Measurements from ENCODE around the gene SFTPA1.
"Not testable (repeated sequence)": the region's sequence is repeated elsewhere in the genome, so short reads cannot be mapped to it uniquely, and the experiment has no call there.

The SFTPA1 gene

DNA sequence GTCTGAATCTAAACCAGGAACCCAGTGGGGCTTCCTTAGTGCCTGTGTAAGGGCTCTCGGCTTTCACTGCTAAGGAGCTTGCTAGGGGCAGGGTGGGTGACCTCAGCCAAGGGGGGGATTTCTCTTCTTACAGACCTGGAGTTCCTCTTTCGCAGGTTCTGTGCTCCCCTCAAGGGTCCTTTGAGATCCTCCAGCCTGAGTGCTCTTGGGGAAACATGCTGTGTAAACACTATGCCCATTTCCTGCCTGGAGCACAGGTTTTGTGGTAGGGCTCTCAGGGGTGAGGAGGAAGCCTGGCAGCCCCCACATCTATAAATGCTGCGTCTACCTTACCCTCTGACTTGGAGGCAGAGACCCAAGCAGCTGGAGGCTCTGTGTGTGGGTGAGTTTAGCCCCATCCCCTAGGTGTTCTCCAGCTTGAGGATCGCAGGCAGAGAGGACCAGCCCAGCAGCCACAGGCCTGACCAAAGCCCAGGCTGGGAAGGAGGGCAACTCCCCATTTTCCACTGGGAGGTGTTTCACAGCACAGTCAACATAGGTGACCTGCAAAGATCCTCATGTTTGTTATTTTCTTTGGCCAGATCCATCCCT is at the start of gene SFTPA1:
SFTPA1 (plus strand) TSS at position 339 of the 591 bp plus-strand sequence. CDS start 887 bp downstream, outside the sequence.
- no peak for DNase-seq

DNA sequence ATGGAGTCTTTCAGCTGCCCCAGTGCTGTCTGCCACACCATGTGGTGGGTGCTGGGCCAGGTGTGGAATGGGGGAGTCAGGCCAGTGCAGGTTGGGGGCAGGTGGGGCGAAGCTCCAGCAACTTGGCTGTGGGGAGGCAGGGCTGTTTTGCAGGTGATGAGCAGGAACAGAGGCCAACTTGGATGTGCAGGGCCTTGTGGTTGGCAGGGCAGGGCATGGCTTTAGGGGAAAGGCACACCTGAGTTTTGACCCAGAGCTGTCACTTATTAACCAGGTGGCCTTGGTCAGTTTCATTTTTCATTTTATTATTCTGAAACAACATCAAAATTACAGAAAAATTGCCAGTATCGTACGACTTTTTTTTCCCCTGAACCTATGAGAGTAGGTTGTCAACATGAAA is 49.5 kb upstream of the SFTPA1 start:
- DNase-seq = no peak

DNA sequence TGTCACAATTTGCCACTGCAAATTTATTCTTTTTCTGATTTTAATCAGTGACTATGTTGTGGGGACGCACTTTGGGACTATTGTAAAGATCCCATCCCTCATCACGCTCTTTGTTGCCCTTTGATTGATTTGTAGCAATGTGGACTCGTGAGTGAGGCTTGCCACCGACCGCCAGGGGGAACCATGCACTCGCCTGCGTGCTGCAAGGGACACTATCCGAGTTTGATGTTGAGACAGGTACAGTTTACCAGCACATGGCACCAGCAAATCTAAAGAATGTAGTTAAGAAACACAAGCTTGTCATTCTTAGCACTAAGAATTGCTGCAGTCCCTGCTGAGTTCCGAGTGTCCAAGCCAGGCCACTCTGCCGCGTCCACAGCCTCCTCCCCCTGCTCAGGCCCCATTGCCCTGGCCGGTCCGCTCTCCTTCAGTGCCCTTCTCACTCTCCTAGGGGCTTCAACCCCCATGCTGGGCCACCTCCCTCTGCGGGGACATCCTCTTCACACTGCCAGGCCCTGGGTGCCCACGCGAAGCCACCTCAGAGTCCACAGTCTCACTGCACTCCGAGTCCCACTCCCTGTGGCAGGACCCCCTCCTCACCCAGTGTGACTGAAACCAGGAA is 48.5 kb upstream of the SFTPA1 start:
- DNase-seq = peak; percentile 51

- DNase-seq = no peak
These were observed 47.3 kb upstream of the SFTPA1 start for GRCh38 chr10:79563426-79563825.

GRCh38 chr10:79570624-79571023 is 40.1 kb upstream of the SFTPA1 start:
- DNase-seq = not testable (repeated sequence)

DNA sequence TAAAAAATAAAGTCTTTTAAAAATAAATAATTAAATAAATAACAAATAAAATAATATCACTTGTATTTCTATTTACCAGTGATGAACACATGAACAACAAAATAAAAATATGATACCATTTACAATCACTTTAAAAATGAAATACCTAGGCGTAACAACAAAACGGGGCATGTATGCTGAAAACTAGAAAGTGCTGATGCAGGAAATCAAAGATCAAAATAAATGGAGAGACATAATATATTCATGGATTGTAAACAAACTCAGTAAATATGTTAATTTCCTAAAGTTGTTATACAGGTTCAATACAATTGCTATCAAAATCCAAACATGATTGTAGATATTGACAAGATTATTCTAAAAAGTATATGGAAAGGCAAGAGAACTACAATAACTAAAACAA is 31.4 kb upstream of the SFTPA1 start:
- DNase-seq = no peak

DNA sequence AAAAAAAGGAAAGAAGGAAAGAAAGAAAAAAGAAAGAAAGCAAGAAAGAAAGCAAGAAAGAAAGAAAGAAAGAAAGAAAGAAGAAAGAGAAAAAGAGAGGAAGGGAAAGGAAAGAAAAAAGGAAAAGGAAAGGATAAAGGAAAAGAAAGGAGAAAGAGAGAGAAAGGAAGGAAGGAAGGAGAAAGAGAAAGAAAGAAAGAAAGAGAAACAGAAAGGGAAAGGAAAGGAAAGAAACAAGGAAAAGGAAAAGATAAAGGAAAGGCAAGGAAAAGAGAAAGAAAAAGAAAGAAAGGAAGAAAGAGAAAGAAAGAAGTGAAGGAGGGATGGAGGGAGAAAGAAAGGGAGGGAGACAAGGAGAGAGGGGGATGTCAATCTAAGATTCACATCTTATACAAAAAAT is 29.7 kb upstream of the SFTPA1 start:
- DNase-seq = no peak

GRCh38 chr10:79582096-79582495 is 28.6 kb upstream of the SFTPA1 start:
- DNase-seq = no peak

- not testable (repeated sequence) for DNase-seq
These were observed 27.8 kb upstream of the SFTPA1 start for GRCh38 chr10:79582954-79583353.

- no peak for DNase-seq
These were observed 27.2 kb upstream of the SFTPA1 start for GRCh38 chr10:79583488-79584024.

DNA sequence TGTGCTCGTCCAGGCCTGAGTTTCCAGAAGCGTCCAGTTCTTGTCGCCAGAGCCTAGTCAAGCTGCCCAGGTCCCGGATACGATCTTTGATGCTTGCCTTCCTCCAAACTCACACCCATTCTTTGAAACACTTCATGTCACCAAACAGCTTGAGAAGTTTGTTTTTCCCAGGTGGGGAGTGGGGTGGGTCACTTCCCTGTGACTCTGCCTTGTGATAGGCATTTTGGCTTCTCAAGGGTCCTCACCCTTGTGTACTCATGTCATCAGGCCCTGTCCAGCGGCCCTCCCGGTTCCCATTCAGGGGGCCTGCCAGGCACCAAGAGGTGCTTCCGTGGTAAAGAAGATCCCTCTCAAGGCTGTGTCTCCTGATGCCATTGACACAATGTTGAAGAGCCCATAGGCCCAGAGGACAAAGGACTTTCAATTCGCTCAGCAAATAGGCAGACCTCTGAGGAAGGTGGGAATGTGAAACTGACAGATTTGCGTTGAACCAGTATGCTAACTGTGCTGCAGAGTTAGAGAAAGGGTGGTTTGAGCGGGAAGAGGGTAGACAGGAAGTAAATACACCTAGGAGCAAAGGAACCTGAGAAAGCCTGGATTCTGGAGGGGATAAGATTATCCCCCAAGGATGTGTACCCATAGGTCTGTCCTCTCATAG is 24.7 kb upstream of the SFTPA1 start:
- no peak for DNase-seq

DNA sequence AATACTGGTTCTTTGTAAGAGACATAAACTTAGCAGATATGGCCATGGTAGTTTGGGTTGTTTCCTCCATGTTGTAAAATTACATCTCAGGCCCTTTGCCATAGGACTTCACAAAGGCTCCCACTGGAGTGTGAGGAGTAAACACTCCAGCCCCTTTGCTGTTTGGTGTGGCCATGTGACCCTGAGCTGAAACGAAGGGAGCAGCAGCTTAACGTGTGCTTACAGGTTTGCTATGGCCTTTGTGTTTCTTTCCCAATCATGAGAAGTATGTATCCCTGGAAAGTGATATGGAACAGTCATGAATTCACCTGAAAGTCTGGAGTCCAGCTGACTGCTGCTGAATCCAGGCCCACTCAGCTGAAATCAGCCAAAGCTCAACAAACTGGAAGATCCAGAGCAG is 23.8 kb upstream of the SFTPA1 start:
- DNase-seq = no peak

DNA sequence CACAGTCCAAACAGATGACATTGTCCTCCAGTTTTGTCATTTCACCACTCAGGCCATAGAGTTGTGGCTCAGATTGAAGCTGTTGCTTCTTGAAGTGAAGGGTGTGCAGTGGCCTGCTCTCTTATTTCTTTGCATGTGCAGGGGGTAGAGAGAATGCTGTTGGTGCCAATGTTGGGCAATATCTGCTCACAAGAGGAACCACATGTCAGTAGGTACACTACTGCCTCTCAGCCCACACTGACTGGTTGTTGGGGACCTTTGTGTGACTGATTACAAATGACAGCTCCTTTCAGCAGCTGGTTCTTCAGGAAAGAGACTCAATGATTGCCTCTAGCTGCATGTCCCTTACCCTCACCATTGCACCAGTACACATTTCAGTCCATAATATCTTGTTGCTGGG is 21.9 kb upstream of the SFTPA1 start:
- DNase-seq = no peak

- no peak for DNase-seq
These were observed 17.4 kb upstream of the SFTPA1 start for GRCh38 chr10:79593377-79593776.

- DNase-seq = not testable (repeated sequence)
These were observed 16.2 kb upstream of the SFTPA1 start for GRCh38 chr10:79594565-79594964.

GRCh38 chr10:79595510-79595909 is 15.2 kb upstream of the SFTPA1 start:
- DNase-seq = no peak

DNA sequence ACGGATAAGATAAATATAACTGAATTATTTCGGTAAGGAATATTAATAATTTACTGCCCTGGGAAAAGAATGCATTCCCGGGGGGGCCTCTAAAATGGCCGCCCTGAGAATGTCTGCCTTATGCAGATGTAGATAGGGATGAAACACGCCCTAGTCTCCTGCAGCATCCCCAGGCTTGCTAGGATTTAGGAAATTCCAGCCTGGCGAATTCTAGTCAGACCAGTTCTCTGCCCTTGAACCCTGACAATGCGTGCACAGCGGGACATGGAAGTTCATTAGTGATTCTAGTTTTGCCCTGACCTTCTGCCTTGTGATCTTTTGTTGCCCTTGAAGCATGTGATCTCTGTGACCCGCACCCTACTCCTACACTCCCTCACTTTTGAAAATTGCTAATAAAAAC is 11.1 kb upstream of the SFTPA1 start:
- DNase-seq = not testable (repeated sequence)

GRCh38 chr10:79601939-79602338 is 8.8 kb upstream of the SFTPA1 start:
- DNase-seq = no peak

GRCh38 chr10:79602953-79603352 is 7.8 kb upstream of the SFTPA1 start:
- no peak for DNase-seq

- no peak for DNase-seq
These were observed 6.4 kb upstream of the SFTPA1 start for GRCh38 chr10:79604294-79604693.

- no peak for DNase-seq
These were observed 5.4 kb upstream of the SFTPA1 start for GRCh38 chr10:79605308-79605707.

DNA sequence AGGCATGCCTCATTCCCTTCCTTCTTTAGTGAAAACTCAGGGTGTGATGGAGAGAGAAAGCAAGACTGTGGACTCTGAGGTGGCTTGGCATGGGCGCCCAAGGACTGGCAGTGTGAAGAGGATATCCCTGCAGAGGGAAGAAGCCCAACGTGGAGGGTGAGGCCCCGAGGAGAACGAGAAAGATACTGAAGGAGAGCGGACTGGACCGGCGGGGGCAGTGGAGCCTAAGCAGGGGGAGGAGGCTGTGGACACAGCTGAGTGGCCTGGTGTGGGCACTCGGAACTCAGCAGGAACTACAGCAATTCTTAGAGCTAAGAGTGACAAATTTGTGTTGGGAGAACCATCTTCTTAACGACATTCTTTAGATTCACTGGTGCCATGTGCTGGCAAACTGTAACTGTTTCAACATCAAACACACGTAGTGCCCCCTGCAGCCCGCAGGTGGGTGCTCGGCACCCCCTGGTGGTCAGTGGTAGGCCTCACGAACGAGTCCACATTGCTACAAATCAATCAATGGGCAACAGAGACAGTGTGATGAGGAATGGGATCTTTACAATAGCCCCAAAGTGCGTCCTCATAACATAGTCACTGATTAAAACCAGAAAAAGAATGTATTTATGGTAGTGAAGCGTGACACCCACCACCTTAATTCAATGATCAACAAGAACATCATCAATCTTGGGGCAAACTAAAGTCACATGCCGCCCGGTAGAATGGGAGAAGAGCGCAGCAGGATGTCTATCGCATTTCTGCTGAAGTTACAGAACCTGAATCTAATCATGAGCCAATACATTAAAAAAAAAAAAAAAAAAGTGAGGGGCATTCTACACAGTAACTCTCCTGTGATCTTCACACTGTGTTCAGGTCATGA is 2.0 kb upstream of the SFTPA1 start:
- peak; percentile 22 for DNase-seq

Measured in fibroblast of skin of right quadriceps (primary cell).